Activated T-cell treated with anti-CD3 and anti-CD28 coated beads, Interleukin-2, amount 50 U/mL, for 24 hours (primary cell): ENCODE results near the gene RGS7.
"Not testable (repeated sequence)": the region's sequence is repeated elsewhere in the genome, so short reads cannot be mapped to it uniquely, and the experiment has no call there.

ENCODE experiments used
- DNase-seq: peaks from one replicate; pipeline ENCODE4 v3.0.0-alpha.2; 2020
- H3K27ac Mint-ChIP-seq: 2 replicates; pipeline ENCODE4 v1.8.0; 2020; ENCODE audit warnings: mild to moderate bottlenecking, mixed read lengths
- H3K27me3 Mint-ChIP-seq: 2 replicates; pipeline ENCODE4 v1.8.0; 2020; ENCODE audit warnings: mixed read lengths
- H3K36me3 Mint-ChIP-seq: 2 replicates; pipeline ENCODE4 v1.8.0; 2020; ENCODE audit warnings: low read depth, mixed read lengths
- H3K4me1 Mint-ChIP-seq: 2 replicates; pipeline ENCODE4 v1.8.0; 2020; ENCODE audit warnings: low read depth, mixed read lengths
- H3K4me3 Mint-ChIP-seq: 2 replicates; pipeline ENCODE4 v1.8.0; 2020; ENCODE audit warnings: mild to moderate bottlenecking, moderate library complexity, mixed read lengths
- H3K9me3 Mint-ChIP-seq: 2 replicates; pipeline ENCODE4 v1.8.0; 2020; ENCODE audit warnings: mixed read lengths

RGS7 gene

DNA sequence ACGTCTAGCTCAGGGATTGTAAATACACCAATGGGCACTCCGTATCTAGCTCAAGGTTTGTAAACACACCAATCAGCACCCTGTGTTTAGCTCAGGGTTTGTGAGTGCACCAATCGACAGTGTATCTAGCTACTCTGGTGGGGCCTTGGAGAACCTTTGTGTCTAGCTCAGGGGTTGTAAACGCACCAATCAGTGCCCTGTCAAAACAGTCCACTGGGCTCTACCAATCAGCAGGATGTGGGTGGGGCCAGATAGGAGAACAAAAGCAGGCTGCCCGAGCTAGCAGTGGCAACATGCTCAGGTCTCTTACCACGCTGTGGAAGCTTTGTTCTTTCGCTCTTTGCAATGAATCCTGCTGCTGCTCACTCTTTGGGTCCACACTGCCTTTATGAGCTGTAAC is 593.9 kb downstream of the RGS7 start:
- not testable (repeated sequence) for H3K36me3 Mint-ChIP-seq, H3K27ac Mint-ChIP-seq, H3K4me1 Mint-ChIP-seq, H3K4me3 Mint-ChIP-seq, DNase-seq, H3K27me3 Mint-ChIP-seq, H3K9me3 Mint-ChIP-seq

DNA sequence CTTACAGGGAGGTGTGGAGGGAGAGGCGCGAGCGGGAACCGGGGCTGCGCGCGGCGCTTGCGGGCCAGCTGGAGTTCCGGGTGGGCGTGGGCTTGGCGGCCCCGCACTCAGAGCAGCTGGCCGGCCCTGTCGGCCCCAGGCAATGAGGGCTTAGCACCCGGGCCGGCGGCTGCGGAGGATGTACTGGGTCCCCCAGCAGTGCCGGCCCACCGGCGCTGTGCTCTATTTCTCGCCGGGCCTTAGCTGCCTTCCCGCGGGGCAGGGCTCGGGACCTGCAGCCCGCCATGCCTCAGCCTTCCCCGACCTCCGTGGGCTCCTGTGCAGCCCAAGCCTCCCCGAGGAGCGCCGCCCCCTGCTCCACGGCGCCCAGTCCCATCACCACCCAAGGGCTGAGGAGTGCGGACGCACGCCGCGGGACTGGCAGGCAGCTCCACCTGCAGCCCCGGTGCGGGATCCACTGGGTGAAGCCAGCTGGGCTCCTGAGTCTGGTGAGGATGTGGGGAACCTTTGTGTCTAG is 594.5 kb downstream of the RGS7 start:
- not testable (repeated sequence) for H3K27ac Mint-ChIP-seq, H3K27me3 Mint-ChIP-seq, H3K4me1 Mint-ChIP-seq, DNase-seq, H3K4me3 Mint-ChIP-seq, H3K9me3 Mint-ChIP-seq, H3K36me3 Mint-ChIP-seq

DNA sequence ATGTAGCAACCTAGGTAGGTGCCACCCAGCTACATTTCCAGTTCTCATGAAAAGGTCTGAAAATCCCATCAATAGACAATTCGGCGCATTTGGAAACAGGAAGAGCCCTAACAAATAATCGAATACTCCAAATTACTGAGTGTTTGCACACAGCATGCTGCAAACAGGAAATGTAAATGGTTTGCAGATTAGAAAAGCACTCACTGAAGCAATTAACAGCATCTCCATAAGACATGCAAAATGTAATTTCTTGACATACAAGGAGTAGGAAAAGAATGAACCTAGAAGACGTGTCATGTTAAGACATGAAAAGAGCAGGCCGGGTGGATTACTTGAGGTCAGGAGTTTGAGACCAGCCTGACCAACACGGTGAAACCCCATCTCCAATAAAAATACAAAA is 598.2 kb downstream of the RGS7 start:
- H3K27me3 Mint-ChIP-seq, H3K27ac Mint-ChIP-seq, H3K36me3 Mint-ChIP-seq, H3K4me1 Mint-ChIP-seq, H3K4me3 Mint-ChIP-seq, H3K9me3 Mint-ChIP-seq, DNase-seq: not testable (repeated sequence)

DNA sequence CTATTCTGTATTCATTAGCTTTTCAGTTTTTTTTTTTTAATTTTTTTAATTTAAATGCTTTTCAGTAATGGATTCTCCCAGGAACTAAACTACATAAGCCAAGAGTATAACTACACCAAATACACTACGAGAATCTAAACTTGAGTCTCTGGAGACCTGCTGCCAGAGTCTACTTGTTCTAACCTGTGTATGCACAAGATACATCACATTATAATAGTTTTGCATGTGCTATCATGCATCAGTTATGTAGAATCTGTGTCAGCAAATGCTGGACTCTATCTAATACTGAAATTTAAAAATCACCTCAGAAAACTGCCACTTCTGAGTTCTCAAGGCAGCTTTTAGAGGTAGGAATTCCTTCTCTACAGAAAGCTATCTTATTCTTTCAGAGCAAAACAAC is 598.7 kb downstream of the RGS7 start:
- no peaks in the 10 kb centered on the region for H3K36me3 Mint-ChIP-seq
- H3K4me1 Mint-ChIP-seq = no peaks in the 10 kb centered on the region
- H3K9me3 Mint-ChIP-seq = peaks cover under 1% of the 10 kb centered on the region
- no peak overlapping the region for H3K27ac Mint-ChIP-seq
- H3K27me3 Mint-ChIP-seq = no peaks in the 10 kb centered on the region
- H3K4me3 Mint-ChIP-seq = no peak overlapping the region
- DNase-seq = no peak

DNA sequence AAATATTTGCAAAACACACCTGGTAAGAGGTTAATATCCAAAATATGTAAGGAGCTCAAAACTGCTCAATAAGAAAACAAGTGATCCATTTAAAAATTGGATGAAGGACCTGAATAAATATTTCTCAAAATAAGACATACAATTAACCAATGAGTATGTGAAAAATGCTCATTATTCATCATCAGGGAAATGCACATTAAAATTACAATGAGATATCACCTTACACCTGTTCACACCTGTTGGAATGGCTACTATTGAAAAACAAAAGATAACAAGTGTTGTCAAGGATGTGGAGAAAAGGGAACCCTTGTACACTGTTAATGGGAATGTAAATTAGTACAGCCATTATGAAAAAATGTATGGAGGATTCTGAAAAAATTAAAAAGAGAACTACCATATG is 609.1 kb downstream of the RGS7 start:
- H3K4me3 Mint-ChIP-seq = no peak overlapping the region
- H3K36me3 Mint-ChIP-seq = no peaks in the 10 kb centered on the region
- H3K27me3 Mint-ChIP-seq = no peaks in the 10 kb centered on the region
- no peak overlapping the region for H3K27ac Mint-ChIP-seq
- DNase-seq = no peak
- no peaks in the 10 kb centered on the region for H3K9me3 Mint-ChIP-seq
- no peaks in the 10 kb centered on the region for H3K4me1 Mint-ChIP-seq

DNA sequence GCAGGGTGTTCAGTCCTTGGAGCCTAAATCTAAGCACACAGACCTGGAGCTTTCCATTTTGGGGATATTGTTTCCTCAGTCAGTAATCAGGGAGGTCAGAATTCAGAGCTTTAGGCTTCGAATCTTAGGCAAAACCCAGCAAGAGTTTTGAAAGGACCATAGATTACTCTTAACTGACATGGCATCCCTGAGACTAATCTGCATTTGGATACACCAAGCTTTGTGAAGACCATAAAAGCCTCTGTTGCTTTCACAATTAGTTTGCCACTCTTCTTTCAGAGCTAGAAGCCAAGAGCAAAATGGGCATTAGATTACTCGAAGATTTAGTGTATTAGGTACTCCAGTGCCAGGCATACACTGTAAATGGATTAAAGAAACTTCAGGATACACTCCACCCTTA is 613.3 kb downstream of the RGS7 start:
- Mint-ChIP-seq H3K9me3 (no peaks in the 10 kb centered on the region), H3K4me3 (no peak overlapping the region)

DNA sequence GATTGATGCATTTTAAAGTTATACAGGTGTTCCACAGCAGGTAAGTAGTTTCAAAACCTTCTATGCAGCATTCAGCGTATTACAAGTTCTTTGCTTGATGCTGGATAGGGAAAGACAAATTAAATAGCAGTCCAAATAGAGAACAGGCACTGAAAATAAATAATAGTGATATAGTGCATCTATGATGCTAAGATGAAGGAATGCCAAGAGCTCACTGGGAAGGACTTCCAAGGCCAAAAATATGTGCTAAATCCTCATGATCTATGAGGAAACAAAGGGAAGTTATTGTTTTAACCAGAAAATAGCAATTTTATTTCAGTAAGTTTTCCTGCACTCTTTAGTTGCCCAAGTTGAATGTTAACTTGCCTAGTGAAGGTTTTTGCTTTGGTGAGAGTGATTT is 617.3 kb downstream of the RGS7 start:
- H3K27ac Mint-ChIP-seq = no peak overlapping the region
- H3K27me3 Mint-ChIP-seq = no peaks in the 10 kb centered on the region
- H3K9me3 Mint-ChIP-seq = no peaks in the 10 kb centered on the region
- H3K4me1 Mint-ChIP-seq = no peaks in the 10 kb centered on the region
- no peak overlapping the region for H3K4me3 Mint-ChIP-seq
- no peaks in the 10 kb centered on the region for H3K36me3 Mint-ChIP-seq
- no peak for DNase-seq

More for the DNA sequence above, 613.3 kb downstream of the RGS7 start:
- no peaks in the 10 kb centered on the region for H3K4me1 Mint-ChIP-seq
- no peak overlapping the region for H3K27ac Mint-ChIP-seq
- no peaks in the 10 kb centered on the region for H3K36me3 Mint-ChIP-seq
- H3K27me3 Mint-ChIP-seq = no peaks in the 10 kb centered on the region
- no peak for DNase-seq

DNA sequence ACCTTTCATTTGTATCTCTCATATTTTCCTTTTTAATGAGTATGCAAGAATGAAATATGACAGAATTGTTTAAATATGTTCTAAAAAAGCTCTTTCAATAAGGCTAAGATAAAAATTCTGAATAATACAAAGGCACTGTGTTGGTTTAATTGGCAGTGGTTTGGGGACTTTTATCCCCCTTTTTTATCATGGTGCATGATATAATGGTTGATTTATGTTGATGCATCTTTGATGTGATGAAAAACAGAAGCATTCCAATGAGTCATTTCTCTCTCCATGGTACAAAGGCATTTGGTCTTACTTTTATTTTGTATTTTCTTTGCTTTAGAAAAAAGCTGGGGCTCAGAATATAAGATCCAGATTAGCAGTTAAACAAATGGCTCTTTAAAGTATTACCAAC is 617.9 kb downstream of the RGS7 start:
- H3K27me3 Mint-ChIP-seq = no peaks in the 10 kb centered on the region

DNA sequence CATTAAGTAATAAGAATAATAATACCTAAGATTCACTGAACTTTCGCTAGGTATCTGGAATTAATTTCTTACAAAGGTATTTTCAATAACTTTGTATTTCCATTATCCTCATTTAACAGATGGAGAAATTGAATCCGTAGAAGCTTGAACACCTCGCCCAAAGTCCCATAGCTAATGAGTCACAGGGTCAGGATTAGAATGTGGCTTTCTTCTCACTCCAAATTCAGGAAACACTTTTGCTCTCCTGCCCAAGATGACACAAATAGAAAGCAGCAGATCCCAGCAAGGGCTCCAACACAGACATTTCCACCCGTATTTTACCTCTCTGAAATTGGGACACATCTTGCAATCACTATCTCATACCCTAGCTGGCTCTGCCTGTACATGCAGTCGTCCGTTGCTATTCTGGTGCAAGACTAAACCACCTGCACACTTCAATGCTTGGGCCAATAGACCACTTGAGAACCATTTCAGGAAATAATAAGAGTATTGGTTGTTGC is 619.2 kb downstream of the RGS7 start:
- H3K27ac Mint-ChIP-seq = no peak overlapping the region
- no peaks in the 10 kb centered on the region for H3K9me3 Mint-ChIP-seq
- H3K27me3 Mint-ChIP-seq = no peaks in the 10 kb centered on the region
- no peaks in the 10 kb centered on the region for H3K4me1 Mint-ChIP-seq
- no peak overlapping the region for H3K4me3 Mint-ChIP-seq
- H3K36me3 Mint-ChIP-seq = no peaks in the 10 kb centered on the region
- no peak for DNase-seq

More for the DNA sequence above, 617.9 kb downstream of the RGS7 start:
- no peak for DNase-seq
- H3K4me1 Mint-ChIP-seq = no peaks in the 10 kb centered on the region
- no peak overlapping the region for H3K4me3 Mint-ChIP-seq
- no peak overlapping the region for H3K27ac Mint-ChIP-seq
- no peaks in the 10 kb centered on the region for H3K36me3 Mint-ChIP-seq
- no peaks in the 10 kb centered on the region for H3K9me3 Mint-ChIP-seq

DNA sequence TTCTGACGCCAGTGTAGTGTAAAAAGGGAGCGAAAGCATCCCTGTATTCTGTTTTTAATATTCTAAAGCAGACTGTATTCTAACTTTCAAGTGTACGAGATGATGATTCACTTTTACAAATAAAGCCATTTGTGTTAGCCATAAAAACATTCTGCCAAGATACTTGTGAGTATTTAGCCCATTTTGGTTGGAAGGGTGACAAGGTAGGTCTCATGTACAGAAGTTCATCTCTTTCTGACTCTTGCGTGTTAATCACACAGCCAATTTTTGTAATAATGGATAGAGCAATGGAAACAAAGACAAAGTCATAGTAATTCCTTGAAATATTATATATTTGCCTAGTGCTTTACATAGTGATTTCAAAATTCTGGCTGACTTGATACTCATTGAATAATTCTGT is 619.7 kb downstream of the RGS7 start:
- H3K4me1 Mint-ChIP-seq = no peaks in the 10 kb centered on the region
- no peaks in the 10 kb centered on the region for H3K27me3 Mint-ChIP-seq
- no peak overlapping the region for H3K27ac Mint-ChIP-seq
- no peak for DNase-seq
- H3K4me3 Mint-ChIP-seq = no peak overlapping the region
- no peaks in the 10 kb centered on the region for H3K9me3 Mint-ChIP-seq
- H3K36me3 Mint-ChIP-seq = no peaks in the 10 kb centered on the region

DNA sequence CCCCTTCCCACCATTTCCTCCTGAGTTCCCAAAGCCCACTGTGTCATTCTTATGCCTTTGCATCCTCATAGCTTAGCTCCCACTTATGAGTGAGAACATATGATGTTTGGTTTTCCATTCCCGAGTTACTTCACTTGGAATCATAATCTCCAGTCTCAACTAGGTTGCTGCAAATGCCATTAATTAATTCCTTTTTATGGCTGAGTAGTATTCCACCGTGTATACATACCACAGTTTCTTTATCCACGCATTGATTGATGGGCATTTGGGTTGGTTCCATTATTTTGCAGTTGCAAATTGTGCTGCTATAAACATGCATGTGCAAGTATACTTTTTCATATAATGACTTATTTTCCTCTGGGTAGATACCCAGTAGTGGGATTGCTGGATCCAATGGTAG is 622.3 kb downstream of the RGS7 start:
- not testable (repeated sequence) for H3K4me3 Mint-ChIP-seq, H3K36me3 Mint-ChIP-seq, H3K27ac Mint-ChIP-seq

DNA sequence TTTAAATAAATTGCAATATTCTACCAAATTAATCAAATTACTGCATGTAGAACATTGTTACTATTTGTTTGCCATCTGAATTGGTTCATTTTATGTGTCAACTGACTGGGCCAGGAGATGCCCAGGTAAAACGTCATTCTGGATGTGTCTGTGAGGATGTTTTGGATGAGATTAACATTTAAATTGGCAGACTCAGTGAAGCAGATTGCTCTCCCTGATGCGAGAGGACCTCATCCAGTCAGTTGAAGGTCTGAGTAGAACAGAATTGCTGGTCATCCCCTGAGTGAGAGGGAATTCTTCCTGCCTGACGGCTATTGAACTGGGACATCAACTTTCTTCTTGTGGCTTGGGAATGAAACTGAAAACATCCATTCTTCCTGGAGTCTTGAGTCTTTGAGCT is 623.0 kb downstream of the RGS7 start:
- Mint-ChIP-seq H3K9me3 (no peaks in the 10 kb centered on the region), H3K36me3 (no peaks in the 10 kb centered on the region), H3K4me3 (no peak overlapping the region), H3K4me1 (no peaks in the 10 kb centered on the region), H3K27me3 (no peaks in the 10 kb centered on the region), H3K27ac (no peak overlapping the region)
- no peak for DNase-seq

More for the DNA sequence above, 622.3 kb downstream of the RGS7 start:
- not testable (repeated sequence) for H3K9me3 Mint-ChIP-seq, DNase-seq, H3K4me1 Mint-ChIP-seq, H3K27me3 Mint-ChIP-seq

DNA sequence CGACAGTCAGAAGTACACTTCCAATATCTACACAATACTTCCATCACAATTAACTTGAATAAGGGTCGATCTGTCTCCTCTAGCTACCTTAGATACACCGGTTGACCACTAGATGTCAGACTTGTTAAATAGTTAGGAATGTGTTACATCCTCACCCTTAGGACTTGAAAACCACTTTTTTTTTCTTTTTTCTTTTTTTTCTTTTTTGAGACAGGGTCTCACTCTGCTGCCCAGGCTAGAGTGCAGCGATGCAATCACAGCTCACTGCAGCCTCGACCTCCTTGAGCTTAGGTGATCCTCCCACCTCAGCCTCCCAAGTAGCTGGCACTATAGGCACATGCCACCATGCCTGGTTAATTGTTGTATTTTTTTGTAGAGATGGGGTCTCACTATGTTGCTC is 624.6 kb downstream of the RGS7 start:
- H3K36me3 Mint-ChIP-seq = no peaks in the 10 kb centered on the region
- H3K27me3 Mint-ChIP-seq = no peaks in the 10 kb centered on the region
- no peak for DNase-seq
- no peak overlapping the region for H3K4me3 Mint-ChIP-seq
- no peaks in the 10 kb centered on the region for H3K4me1 Mint-ChIP-seq
- no peaks in the 10 kb centered on the region for H3K9me3 Mint-ChIP-seq
- H3K27ac Mint-ChIP-seq = no peak overlapping the region
